Caco-2 (cell line): ENCODE data around the gene SRD5A1. TPM values are rescaled to one million over a fixed set of nuclear protein-coding genes. Genes with fewer than 3 reads are reported as not detected.

ENCODE experiments used
- BruUV-seq: library from RNA; stranded (reverse); fragments of 400-500 nt; replicated peaks from 2 replicates; lab custom pipeline; 2021; lab: Mats Ljungman, UMichigan
- CTCF ChIA-PET: fragments of 300-600 bp; sonication (Branson Sonifier 250); formaldehyde crosslinking; loops from one replicate; lab custom pipeline; 2022; ENCODE audit warnings: antibody characterized with exemption; lab: Charles Lee
- POLR2A ChIA-PET: fragments of 300-600 bp; sonication (Branson Sonifier 250); formaldehyde crosslinking; loops from one replicate; lab custom pipeline; 2022; ENCODE audit warnings: antibody characterized with exemption; lab: Charles Lee
- DNase-seq, 2 experiments: peaks; one replicate each; pipeline versions ENCODE4 v3.0.0 to v3.0.0-alpha.2; 2020 to 2022
- H3K27me3 ChIP-seq: replicated peaks from 2 replicates; pipeline ENCODE4 v1.6.0; 2011; ENCODE audit warnings: low read length; ENCODE audit not compliant: control insufficient read depth, insufficient read depth
- H3K36me3 ChIP-seq: 2 replicates; pipeline ENCODE4 v1.5.1; 2011; ENCODE audit warnings: low read length; ENCODE audit not compliant: control insufficient read depth, insufficient read depth
- H3K4me1 ChIP-seq: fragments of 250-450 bp; sonication (Bioruptor Pico); 2 replicates; pipeline ENCODE4 v1.5.1; 2020; ENCODE audit warnings: mild to moderate bottlenecking
- H3K4me3 ChIP-seq: 2 replicates; pipeline ENCODE4 v1.5.1; 2011; ENCODE audit warnings: low read depth, mild to moderate bottlenecking, control low read depth, low read length
- H3K9me3 ChIP-seq: fragments of 250-450 bp; sonication (Bioruptor Pico); 2 replicates; pipeline ENCODE4 v1.5.1; 2020; ENCODE audit warnings: mild to moderate bottlenecking, moderate library complexity
- H3K27ac Mint-ChIP-seq: one replicate; pipeline ENCODE4 v1.8.0; 2022; ENCODE audit warnings: mixed read lengths; ENCODE audit not compliant: unreplicated experiment
- H3K27me3 Mint-ChIP-seq: one replicate; pipeline ENCODE4 v1.8.0; 2022; ENCODE audit warnings: mixed read lengths; ENCODE audit not compliant: insufficient read depth, unreplicated experiment
- H3K36me3 Mint-ChIP-seq: one replicate; pipeline ENCODE4 v1.8.0; 2022; ENCODE audit warnings: mild to moderate bottlenecking, mixed read lengths; ENCODE audit not compliant: insufficient read depth, unreplicated experiment
- H3K4me1 Mint-ChIP-seq: one replicate; pipeline ENCODE4 v1.8.0; 2022; ENCODE audit warnings: low read depth, mixed read lengths; ENCODE audit not compliant: unreplicated experiment
- H3K4me3 Mint-ChIP-seq: one replicate; pipeline ENCODE4 v1.8.0; 2022; ENCODE audit warnings: mild to moderate bottlenecking, moderate library complexity, mixed read lengths; ENCODE audit not compliant: unreplicated experiment
- H3K9me3 Mint-ChIP-seq: one replicate; pipeline ENCODE4 v1.8.0; 2022; ENCODE audit warnings: mixed read lengths; ENCODE audit not compliant: unreplicated experiment
- CTCF ChIP-seq, 2 experiments: fragments of 200-600 bp in 1 of 2; IDR thresholded peaks; 1 replicate in 1 of 2; 2 replicates in 1 of 2; pipeline versions ENCODE4 v1.5.1 to v1.8.0; 2011 to 2022; ENCODE audit warnings: antibody characterized with exemption in 1 of 2, control low read depth in 1 of 2, inconsistent platforms in 1 of 2, low read depth in 1 of 2, low read length in 1 of 2, mild to moderate bottlenecking in 1 of 2, moderate library complexity in 1 of 2; ENCODE audit not compliant: insufficient read depth in 1 of 2, severe bottlenecking in 1 of 2, unreplicated experiment in 1 of 2
- intact Hi-C: fragments of 100-400 bp; cut with micrococcal nuclease; formaldehyde crosslinking; loops from one replicate; pipeline ENCODE4 v1.10.0; 2022; ENCODE audit not compliant: unreplicated experiment
- total RNA-seq: library from RNA; stranded (reverse); gene quantifications from 2 replicates; pipeline ENCODE4 v1.2.3, GENCODE V29; 2022

Gene SRD5A1
- total RNA-seq, 1 experiment from 2014 or later: 19.4 TPM

- ChIA-PET CTCF (interaction anchor here (0.6 kb wide), 1 partner anchor 1220 kb away, joined by 4 read pairs; no protein-coding TSS in a partner anchor), POLR2A (no interaction called here)
- Histone ChIP-seq H3K9me3 (no peaks in the 10 kb centered on the region), H3K4me1 (no peaks in the 10 kb centered on the region), H3K4me3 (no peak overlapping the region), H3K36me3 (no peaks in the 10 kb centered on the region), H3K27me3 (no peaks in the 10 kb centered on the region)
- Mint-ChIP-seq H3K4me3 (no peak overlapping the region), H3K36me3 (no peaks in the 10 kb centered on the region), H3K27me3 (peaks cover 3% of the 10 kb centered on the region), H3K27ac (no peak overlapping the region), H3K9me3 (no peaks in the 10 kb centered on the region), H3K4me1 (peaks cover under 1% of the 10 kb centered on the region)
- intact Hi-C loops: no loop called here
- DNase-seq: no peak
- BruUV-seq: no TSS peak
- no peak for TF ChIP-seq CTCF (IDR thresholded peaks at IDR 0.05; ENCODE audit: insufficient read depth in 1 of 2, low read depth in 1 of 2, low read length in 1 of 2, severe bottlenecking in 1 of 2, unreplicated experiment in 1 of 2)
Measured at GRCh38 chr5:6682239-6682638, 49.0 kb downstream of the SRD5A1 start.

- no peak overlapping the region for H3K4me3 ChIP-seq
- CTCF ChIA-PET: no interaction called here
- POLR2A ChIA-PET: no interaction called here
- no peaks in the 10 kb centered on the region for H3K36me3 ChIP-seq
- peaks cover 3% of the 10 kb centered on the region for H3K27me3 Mint-ChIP-seq
- no peak overlapping the region for H3K27ac Mint-ChIP-seq
- no TSS peak for BruUV-seq
- no peaks in the 10 kb centered on the region for H3K9me3 Mint-ChIP-seq
- peaks cover 6% of the 10 kb centered on the region for H3K4me1 Mint-ChIP-seq
- no peaks in the 10 kb centered on the region for H3K4me1 ChIP-seq
- intact Hi-C loops: no loop called here
- no peaks in the 10 kb centered on the region for H3K36me3 Mint-ChIP-seq
- H3K27me3 ChIP-seq: no peaks in the 10 kb centered on the region
- DNase-seq: no peak
- H3K4me3 Mint-ChIP-seq: no peak overlapping the region
- no peak for TF ChIP-seq CTCF (IDR thresholded peaks at IDR 0.05; ENCODE audit: insufficient read depth in 1 of 2, low read depth in 1 of 2, low read length in 1 of 2, severe bottlenecking in 1 of 2, unreplicated experiment in 1 of 2)
- no peaks in the 10 kb centered on the region for H3K9me3 ChIP-seq
Measured at GRCh38 chr5:6683241-6683640, 50.0 kb downstream of the SRD5A1 start.

GRCh38 chr5:6684075-6684474 is 50.8 kb downstream of the SRD5A1 start:
- Mint-ChIP-seq H3K36me3 (no peaks in the 10 kb centered on the region), H3K4me3 (no peak overlapping the region), H3K27ac (no peak overlapping the region), H3K9me3 (no peaks in the 10 kb centered on the region), H3K4me1 (peaks cover 6% of the 10 kb centered on the region), H3K27me3 (peaks cover 3% of the 10 kb centered on the region)
- Histone ChIP-seq H3K4me3 (no peak overlapping the region), H3K9me3 (no peaks in the 10 kb centered on the region), H3K27me3 (no peaks in the 10 kb centered on the region), H3K36me3 (no peaks in the 10 kb centered on the region), H3K4me1 (no peaks in the 10 kb centered on the region)
- intact Hi-C loops: no loop called here
- no peak for DNase-seq
- CTCF ChIA-PET: no interaction called here
- POLR2A ChIA-PET: no interaction called here
- no peak for TF ChIP-seq CTCF (IDR thresholded peaks at IDR 0.05; ENCODE audit: insufficient read depth in 1 of 2, low read depth in 1 of 2, low read length in 1 of 2, severe bottlenecking in 1 of 2, unreplicated experiment in 1 of 2)
- BruUV-seq: no TSS peak
